GM04504 (cell line): ENCODE results near the gene NRCAM.

ENCODE experiments used
- DNase-seq: peaks from one replicate; pipeline ENCODE4 v3.0.0-alpha.2; 2012; ENCODE audit warnings: low read depth

The NRCAM gene

GRCh38 chr7:108424013-108424412, 32.2 kb downstream of the NRCAM start:
- DNase-seq: no peak

- no peak for DNase-seq
Measured at GRCh38 chr7:108423089-108423989, 32.9 kb downstream of the NRCAM start.

DNA sequence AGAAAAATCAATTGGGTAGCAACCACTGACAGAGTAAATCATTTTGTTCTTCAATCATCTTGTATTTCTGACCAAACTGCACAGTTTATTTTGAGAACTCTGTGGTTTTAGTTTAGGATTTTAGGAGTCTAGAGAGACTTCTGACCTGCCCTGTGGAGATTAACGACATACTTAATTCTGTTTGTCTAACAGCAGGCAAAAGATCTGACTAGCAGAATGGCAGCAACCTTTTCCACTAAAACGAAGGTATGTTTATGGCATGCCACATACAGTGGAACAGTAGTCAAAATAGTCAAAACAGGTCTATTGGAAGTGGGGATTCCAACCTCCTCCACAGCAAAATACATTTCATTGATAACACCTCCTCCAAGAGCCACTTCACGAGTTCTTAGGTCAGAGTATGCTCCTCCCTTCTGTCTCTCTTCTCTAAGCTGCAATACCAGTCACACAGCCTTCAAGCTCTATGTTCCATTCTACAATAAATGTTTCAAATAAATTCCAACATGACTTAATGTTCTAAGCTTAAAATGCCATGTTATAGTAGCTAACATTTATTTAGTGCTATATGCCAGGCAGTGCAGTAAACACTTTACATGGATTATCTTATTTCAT, 34.4 kb downstream of the NRCAM start:
- no peak for DNase-seq

DNA sequence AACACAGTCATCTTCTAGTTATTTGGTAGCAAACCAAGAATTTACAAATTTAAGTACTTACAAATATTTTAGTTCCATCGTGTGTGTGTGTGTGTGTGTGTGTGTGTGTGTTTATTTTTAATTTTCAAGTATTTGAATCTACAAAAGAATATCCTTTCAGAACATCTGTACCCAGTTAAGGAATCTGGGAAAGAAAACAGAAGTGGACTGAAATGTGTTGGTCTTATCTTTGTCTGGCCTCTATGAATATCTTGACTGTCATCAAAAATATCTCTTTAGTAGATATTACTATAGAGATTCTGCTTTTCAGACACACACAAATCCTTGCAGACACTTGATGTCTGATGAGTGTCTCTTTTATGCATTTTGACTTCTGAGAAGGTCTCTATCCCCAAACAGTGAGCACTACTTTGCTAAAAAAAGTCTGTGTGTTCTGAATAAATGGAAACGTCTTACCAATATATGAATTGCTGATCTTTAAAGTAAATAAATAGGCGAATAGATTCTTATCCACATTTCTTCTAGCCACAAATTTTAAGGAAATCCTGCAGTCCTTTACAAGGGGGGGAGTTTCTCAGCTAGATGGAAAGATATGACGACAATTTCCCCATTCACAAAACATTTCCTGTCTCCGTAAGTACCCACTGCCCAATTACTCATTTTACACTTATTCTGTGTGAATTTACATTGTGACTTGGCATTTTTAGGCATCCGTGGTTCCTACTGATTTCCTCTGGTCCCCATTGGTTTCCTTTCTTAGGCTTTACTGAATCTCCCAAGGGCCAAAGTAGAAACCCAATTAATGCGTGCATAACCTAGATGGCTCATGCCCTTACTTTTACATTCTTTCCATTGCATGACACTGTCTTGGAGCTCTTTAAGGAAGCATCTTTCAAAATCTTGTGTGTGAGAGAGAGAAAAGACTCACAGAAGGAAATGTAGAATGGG, 36.0 kb downstream of the NRCAM start:
- DNase-seq: no peak

- no peak for DNase-seq
Measured at GRCh38 chr7:108418946-108419345, 37.3 kb downstream of the NRCAM start.

DNA sequence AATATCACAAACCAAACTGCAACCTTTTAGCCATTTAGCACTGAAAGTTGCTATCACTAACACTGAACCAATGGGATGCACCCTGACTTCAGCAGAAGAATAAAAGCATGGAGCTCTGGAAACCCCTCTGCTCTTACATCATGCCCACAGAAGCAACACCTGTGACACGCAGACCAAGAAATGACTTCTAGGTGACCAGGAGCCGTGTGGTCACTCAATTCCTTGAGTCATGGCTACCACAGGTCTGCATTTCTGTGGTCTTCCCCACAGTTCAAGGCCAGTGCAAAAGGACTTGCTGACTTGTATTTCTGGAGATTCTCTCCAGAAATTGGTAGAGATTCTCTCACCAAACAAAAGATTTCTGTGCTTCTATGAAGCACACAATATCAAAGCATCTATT, 38.3 kb downstream of the NRCAM start:
- no peak for DNase-seq

- no peak for DNase-seq
Measured at GRCh38 chr7:108417144-108417543, 39.1 kb downstream of the NRCAM start.

DNA sequence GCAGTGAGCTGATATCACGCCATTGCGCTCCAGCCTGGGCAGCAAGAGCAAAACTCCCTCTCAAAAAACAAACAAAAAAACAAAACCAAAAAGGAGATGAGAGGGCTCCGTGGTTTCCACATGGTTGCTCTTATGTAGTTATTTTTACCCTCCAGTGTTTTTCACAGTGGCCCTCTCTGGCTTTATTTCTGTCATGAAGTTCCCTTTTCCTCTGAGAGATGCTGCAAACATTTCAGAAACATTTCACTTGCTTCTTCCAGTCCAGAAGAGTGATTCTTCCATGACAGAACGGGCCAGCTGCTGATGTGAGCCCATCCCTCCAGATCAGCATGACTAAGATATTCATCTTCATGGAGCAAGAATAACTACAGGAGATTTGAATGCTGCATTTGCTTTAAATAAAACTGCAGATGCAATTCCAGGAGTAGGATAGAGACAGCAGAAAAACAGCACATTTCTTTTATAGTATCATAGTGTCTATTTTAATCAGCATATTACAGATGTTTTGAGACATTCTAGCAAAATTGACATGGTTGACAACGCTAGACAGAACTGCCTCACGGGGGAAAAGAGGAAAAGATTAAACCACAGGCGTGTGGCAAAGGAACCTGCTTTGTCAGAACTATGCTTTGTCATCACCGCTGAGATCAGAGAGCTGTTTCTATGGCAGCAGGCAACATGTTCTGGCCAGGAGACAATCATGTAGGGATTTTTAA, 40.3 kb downstream of the NRCAM start:
- DNase-seq: peak; percentile 3

GRCh38 chr7:108415084-108415483, 41.2 kb downstream of the NRCAM start:
- no peak for DNase-seq

DNA sequence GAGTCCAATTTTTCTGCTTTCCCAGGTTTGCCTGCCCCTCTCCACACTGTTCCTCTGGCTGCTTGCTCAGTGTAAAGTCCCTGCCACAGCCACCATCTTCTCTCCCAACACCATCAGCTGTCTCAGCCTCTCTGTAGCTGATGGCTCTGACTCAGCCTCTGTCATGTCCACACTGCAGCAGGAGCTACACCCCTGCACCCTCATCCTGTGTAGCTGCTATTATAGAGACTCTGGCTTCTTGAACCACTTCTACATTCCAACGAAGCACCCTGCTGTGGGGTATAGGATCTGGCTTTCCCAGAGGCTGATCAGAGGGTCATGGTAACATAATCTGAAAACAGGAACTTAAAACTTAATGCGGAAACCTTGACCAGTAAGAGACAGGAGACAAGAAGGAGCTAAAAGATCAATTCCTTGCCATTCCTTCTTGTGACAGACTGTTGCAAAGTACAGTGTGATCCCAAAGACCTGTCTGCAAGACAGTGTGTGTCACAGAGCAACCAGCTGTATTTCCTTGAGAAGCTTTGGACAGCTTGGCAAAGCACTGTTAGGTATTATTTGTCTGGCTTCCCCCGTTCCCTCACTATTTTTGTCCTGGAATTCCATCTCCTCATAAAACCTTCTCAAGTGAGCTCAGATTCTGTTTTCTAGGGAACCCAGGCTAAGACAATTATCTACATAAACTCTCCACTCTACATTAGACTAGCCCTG, 42.3 kb downstream of the NRCAM start:
- no peak for DNase-seq

- DNase-seq: no peak
Measured at GRCh38 chr7:108413337-108413736, 42.9 kb downstream of the NRCAM start.

- DNase-seq: no peak
Measured at GRCh38 chr7:108409146-108409545, 47.1 kb downstream of the NRCAM start.

DNA sequence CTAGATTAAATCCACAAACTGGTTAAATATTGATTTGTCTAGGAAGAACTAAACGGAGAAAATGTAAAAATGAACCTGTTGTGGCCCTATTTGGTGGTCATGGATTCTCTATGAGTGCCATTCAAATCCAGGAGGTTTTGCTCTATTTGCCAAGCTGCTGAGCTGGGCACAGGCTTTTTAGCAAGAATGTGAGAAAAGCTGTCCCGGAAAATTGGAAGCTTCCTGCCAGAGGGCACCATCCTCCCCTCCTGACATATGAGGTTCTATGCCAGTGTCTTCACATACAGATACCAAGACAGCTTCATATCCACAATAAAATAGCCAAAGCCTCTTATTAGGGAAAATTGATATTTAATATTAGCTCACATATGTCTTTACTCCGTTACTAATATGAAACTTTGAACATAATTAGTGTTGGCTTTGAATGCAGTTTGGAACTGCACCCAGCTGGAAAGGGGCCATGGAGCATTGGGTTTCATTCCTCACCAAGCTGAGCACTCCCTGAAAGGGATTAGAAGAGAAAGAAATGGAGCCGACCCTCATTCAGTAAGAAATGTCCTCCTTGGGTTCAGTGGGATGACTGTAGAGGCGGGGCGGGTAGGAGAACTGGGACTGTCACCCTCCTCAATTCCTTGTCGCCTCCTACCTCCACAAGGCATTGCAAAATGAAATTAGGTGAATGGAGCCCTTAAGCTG, 47.8 kb downstream of the NRCAM start:
- DNase-seq: no peak

- DNase-seq: no peak
Measured at GRCh38 chr7:108407676-108408075, 48.6 kb downstream of the NRCAM start.

- no peak for DNase-seq
Measured at GRCh38 chr7:108406222-108406890, 49.9 kb downstream of the NRCAM start.

DNA sequence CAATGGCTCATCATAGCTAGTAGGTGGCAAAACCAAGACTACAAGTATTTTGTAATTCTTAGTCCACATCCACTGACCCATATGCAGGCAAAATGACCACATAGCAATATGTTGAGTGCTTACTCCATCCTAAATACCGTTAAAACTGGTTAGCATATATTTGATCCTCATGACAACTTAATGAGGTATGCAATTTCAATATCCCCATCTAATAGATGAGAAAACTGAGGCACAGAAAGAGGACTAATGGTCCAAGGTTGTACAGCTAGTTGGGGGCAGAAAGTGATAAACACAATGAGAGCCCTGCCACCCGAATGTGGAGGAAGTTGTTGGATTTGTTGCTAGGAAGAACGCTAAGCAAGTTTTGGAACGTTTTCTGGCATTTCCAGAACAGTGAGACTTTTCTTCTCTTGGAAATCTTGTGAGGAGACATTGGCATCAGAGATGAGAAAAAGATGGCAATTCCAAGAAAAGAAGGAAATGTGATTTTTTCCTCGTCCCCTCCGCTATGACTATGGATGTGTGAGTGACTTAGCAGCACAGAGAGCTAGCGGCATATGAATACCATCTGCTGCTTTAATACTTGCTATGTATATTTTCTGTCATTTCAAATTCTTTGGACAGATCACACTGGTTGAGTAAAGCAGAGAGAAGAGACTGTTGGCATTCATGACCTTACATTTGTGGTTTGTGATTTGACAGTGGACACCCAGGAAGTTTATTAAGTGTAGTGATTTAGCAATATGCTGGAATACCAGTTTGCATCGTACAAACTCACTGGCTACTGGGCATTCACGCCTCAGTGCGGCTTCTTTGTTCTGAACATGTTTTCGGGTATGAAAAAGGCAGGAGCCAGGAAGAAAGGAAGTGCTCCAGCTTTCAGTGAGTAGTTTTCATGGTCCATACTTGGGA, 51.5 kb downstream of the NRCAM start:
- no peak for DNase-seq

DNA sequence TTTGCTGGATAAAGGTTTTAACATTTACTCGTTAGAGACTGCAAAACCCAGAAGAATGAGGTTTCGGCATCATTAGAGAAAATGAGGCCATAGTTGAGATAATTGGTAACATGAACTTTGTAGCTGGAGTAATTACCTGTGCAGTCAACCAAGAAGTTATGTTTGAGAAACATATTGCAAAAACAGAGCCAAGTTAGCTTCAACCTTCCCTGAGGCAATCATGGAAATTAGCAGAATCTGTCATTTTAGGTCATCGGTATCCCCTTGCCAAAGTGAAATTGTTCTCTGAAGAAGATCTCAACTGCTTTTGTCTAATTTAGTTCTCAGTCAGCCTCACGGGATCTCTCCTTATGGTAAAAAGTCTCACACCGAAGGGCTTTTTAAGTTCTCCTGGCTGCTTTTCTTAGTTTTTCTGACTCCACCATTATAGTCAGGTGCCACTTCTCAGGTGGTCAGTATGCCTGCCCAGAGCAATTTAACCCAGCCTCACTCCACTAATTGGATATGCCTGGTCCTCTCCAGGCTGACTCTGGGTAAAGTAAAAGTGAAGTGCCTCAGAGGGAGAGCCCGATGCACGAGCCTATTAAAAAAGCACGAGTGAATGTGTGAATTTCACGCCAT, 52.5 kb downstream of the NRCAM start:
- DNase-seq: no peak

DNA sequence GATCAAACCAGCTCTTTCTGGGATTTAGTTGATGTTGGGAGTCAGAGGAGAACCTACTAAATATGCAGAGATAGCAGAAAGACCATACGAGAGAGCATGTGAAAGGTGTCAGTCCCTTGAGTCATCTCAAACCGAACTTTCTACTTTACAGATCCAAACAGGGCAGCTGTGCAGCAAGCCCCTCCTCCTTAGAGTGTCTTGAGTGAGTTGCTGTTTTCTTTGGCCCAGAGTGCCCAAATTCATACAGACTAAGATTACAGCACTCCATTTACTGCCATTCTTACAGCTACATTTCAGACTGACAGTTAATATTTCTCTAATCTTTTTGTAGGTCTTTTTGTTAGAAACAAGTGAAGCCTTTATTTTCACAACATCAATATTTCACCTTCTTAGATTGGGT, 53.4 kb downstream of the NRCAM start:
- DNase-seq: no peak
